Fibroblast of mammary gland (primary cell): ENCODE measurements around the gene LOXL3.
"Not testable (repeated sequence)": the region's sequence is repeated elsewhere in the genome, so short reads cannot be mapped to it uniquely, and the experiment has no call there.

Source experiments
- DNase-seq: peaks from one replicate; pipeline ENCODE4 v3.0.0-alpha.2; 2010; ENCODE audit warnings: low read depth
- H3K4me3 ChIP-seq: 2 replicates; pipeline ENCODE4 v1.5.1; 2011; ENCODE audit warnings: low read depth, mild to moderate bottlenecking, low read length, moderate library complexity; ENCODE audit not compliant: control insufficient read depth
- TF ChIP-seq, protein P1 (sequence below): conservative IDR thresholded peaks from 2 replicates; pipeline ENCODE4 v1.5.1; 2011; ENCODE audit warnings: low read depth, low read length, inconsistent platforms; ENCODE audit not compliant: control insufficient read depth, insufficient read depth

Gene LOXL3

DNA sequence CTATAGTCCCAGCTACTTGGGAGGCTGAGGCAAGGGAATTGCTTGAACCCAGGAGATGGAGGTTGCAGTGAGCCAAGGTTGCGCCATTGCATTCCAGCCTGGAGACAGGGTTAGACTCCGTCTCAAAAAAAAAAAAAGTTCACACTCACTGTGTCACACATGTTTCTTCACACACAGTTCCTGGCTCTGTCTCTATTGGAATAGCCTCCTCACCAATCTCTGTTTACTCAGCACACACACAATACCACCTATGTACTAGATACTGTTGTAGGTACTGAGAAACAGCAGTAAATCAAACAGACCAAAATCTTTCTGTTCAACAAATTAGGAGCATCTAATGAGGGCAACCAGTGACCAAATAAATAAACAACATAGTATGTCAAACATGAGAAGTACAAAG lies 67.6 kb downstream of the LOXL3 start:
- H3K4me3 ChIP-seq = no peak overlapping the region

DNA sequence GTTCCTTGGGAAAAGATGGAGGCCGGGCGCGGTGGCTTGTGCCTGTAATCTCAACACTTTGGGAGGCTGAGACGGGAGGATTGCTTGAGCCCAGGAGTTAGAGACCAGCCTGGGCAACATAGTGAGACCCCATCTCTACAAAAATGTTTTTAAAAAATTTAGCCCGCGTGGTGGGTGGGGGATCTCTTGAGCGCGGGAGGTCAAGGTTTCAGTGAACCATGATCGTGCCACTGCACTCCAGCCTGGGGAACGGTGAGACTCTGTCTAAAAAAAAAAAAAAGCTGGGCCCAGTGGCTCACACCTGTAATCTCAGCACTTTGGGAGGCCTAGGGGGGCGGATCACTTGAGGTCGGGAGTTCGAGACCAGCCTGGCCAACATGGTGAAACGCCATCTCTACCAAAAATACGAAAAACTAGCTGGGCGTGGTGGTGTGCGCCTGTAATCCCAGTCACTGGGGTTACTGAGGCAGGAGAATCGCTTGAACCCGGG lies 70.0 kb downstream of the LOXL3 start:
- peak overlapping the region; percentile 100 for H3K4me3 ChIP-seq
- not testable (repeated sequence) for DNase-seq

More for the DNA sequence above, 67.6 kb downstream of the LOXL3 start:
- TF ChIP-seq, protein P1, sequence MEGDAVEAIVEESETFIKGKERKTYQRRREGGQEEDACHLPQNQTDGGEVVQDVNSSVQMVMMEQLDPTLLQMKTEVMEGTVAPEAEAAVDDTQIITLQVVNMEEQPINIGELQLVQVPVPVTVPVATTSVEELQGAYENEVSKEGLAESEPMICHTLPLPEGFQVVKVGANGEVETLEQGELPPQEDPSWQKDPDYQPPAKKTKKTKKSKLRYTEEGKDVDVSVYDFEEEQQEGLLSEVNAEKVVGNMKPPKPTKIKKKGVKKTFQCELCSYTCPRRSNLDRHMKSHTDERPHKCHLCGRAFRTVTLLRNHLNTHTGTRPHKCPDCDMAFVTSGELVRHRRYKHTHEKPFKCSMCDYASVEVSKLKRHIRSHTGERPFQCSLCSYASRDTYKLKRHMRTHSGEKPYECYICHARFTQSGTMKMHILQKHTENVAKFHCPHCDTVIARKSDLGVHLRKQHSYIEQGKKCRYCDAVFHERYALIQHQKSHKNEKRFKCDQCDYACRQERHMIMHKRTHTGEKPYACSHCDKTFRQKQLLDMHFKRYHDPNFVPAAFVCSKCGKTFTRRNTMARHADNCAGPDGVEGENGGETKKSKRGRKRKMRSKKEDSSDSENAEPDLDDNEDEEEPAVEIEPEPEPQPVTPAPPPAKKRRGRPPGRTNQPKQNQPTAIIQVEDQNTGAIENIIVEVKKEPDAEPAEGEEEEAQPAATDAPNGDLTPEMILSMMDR = no peak
- no peak for DNase-seq

DNA sequence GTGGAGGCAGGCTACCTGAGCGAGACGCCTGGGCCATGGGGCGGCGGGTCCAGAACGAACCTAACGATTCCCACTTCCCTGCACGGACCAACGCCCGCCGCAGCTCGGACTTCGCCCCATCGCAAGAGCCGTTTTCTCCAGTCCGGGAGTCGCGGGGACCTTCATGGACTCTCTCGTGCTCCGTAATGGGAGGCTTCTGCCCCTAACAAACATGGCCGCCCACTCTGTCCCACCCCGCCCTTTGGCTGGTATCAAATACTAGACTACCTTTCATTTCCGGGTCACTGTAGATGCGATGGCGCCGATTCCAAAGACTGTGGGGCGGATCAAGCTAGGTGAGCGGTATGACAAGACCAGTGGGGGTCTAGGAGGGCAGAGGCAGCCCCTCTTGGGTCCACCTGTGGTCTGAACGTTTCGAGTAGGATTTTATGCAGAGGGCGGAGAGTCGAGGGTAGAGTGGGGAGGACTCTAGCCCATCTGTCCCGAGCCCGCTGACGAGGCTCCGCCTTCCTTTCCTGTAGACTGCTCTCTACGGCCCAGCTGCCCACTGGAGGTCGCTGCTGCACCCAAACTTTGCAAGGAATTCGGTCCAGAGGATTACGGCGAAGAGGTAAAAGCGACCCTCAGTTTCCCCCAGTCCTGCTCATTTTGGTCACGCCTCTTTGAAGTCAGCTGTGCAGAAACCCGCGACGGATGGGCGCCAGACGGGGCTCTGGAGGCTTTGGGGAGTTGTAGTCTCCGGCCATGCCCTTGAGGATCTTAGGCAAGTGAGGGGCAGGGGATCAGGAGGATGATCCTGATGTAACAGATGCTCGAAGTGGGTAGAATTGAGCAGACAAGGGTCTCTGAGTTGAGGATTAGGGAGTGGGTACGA lies 70.7 kb downstream of the LOXL3 start, which contains the start of the genes CCDC142 and TTC31:
Gene CCDC142, minus strand, starts transcription at position 198 of the 874 bp plus-strand sequence. Its CDS starts 161 bp downstream, at position 37.
Gene TTC31, plus strand, starts transcription at position 281 of the 874 bp plus-strand sequence. Its CDS starts 15 bp downstream, at position 296.
- DNase-seq = peak; percentile 93
- TF ChIP-seq, protein P1 = peak; percentile 88
- H3K4me3 ChIP-seq = peak within 1 kb of the TSS; percentile 100
